Measurements from ENCODE around the gene TPX2. TPM values are rescaled to one million over a fixed set of nuclear protein-coding genes. Genes with fewer than 3 reads are reported as not detected.

TPX2 gene
- total and polyA plus RNA-seq, 10 of the 15 experiments (the other 5 are each of a cell fraction or from before 2014, with no cell fraction given), result 29.7 to 144 (median 89.0) TPM

DNA sequence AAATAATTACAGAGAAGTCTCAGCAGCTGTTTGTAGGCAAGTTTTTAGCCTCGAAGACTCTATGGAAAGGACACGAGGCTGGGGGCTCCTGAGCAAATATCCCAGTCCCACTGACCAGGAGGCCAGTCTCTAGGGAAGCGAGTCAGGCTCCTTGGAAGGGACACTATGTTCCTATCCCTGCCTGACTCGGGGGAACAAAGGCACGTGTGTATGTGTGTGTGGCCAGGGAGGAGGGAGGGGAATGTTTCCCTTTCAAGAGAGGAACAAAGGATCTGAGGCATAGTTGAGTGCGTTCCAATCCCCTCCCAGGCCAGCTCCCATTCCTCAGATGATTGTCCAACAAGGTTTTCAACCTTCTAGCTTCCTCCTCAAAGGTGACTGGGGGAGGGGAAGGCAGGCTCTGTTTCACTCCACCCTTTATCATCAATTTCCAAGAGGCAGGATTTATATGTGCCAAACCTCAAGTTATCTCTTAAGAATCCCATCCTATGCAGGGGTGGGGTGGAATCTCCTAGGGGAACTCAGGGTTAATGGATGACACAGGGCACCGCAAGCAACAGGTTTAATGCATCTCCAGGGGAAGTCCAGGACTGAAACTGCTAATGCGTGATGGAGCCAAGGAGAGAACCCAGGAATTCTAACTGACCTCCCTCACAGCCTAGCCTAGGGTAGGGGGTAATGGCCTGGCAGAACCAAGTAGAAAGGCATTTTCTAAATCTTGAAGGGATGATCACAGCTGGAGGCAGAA lies 26.4 kb upstream of the TPX2 start:
- Histone ChIP-seq H3K79me2 (ENCODE audit: control insufficient read depth, insufficient read depth, low read length) (peaks cover 75% of the 10 kb centered on the region), H3K27me3 (replicated peaks in 1 of 2; ENCODE audit: control insufficient read depth in 2 of 2, insufficient read depth in 2 of 2, low read length in 1 of 2) (no peaks in the 10 kb centered on the region), H2AFZ (ENCODE audit: control insufficient read depth, low read depth, low read length) (no peak overlapping the region), H3K4me2 (ENCODE audit: control insufficient read depth, insufficient read depth) (peak overlapping the region; percentile 41), H4K20me1 (ENCODE audit: control insufficient read depth, insufficient read depth) (no peaks in the 10 kb centered on the region), H3K9me3 (replicated peaks; ENCODE audit: control insufficient read depth, insufficient read depth, low read length) (no peaks in the 10 kb centered on the region), H3K4me3 (no peak overlapping the region), H3K9ac (ENCODE audit: control insufficient read depth, insufficient read depth, low read length) (no peak overlapping the region), H3K4me1 (ENCODE audit: control insufficient read depth, insufficient read depth, low read length) (peaks cover 28% of the 10 kb centered on the region), H3K27ac (ENCODE audit: control insufficient read depth, insufficient read depth) (no peak overlapping the region), H3K36me3 (ENCODE audit: control insufficient read depth in 2 of 2, insufficient read depth in 2 of 2, low read length in 1 of 2) (peaks cover 6 to 9% of the 10 kb centered on the region in 2 experiments)
- FAIRE-seq (no peak), ATAC-seq (no peak), DNase-seq (ENCODE audit: low read depth, low spot score) (no peak)
- intact Hi-C loops (cut with micrococcal nuclease; ENCODE audit: unreplicated experiment) (no loop called here), in situ Hi-C loops (cut with MboI) (no loop called here)
- WGBS (ENCODE audit: insufficient coverage, insufficient replicate concordance, low lambda C conversion rate, missing lambda C conversion rate), result 88% methylated on average over 8 of the region's 8 CpGs
- no TSS peak for BruUV-seq (replicated peaks)
- SMC1A ChIA-PET (ENCODE audit: uncharacterized antibody, unreplicated experiment), result interaction anchor here (1.0 to 2.4 kb wide), 4 partner anchors 7 to 27 kb away, joined by 3 to 8 read pairs (median 6); no protein-coding TSS in a partner anchor
- POLR2A ChIA-PET, result interaction anchor here (0.9 to 2.3 kb wide), 4 partner anchors 8 to 29 kb away, joined by 3 to 8 read pairs (median 7); partner anchors contain the start of gene BCL2L1
- TF ChIP-seq, protein P1, sequence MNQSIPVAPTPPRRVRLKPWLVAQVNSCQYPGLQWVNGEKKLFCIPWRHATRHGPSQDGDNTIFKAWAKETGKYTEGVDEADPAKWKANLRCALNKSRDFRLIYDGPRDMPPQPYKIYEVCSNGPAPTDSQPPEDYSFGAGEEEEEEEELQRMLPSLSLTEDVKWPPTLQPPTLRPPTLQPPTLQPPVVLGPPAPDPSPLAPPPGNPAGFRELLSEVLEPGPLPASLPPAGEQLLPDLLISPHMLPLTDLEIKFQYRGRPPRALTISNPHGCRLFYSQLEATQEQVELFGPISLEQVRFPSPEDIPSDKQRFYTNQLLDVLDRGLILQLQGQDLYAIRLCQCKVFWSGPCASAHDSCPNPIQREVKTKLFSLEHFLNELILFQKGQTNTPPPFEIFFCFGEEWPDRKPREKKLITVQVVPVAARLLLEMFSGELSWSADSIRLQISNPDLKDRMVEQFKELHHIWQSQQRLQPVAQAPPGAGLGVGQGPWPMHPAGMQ (IDR thresholded peaks at IDR 0.05; ENCODE audit: borderline replicate concordance), result no peak
- TF ChIP-seq, protein P2, sequence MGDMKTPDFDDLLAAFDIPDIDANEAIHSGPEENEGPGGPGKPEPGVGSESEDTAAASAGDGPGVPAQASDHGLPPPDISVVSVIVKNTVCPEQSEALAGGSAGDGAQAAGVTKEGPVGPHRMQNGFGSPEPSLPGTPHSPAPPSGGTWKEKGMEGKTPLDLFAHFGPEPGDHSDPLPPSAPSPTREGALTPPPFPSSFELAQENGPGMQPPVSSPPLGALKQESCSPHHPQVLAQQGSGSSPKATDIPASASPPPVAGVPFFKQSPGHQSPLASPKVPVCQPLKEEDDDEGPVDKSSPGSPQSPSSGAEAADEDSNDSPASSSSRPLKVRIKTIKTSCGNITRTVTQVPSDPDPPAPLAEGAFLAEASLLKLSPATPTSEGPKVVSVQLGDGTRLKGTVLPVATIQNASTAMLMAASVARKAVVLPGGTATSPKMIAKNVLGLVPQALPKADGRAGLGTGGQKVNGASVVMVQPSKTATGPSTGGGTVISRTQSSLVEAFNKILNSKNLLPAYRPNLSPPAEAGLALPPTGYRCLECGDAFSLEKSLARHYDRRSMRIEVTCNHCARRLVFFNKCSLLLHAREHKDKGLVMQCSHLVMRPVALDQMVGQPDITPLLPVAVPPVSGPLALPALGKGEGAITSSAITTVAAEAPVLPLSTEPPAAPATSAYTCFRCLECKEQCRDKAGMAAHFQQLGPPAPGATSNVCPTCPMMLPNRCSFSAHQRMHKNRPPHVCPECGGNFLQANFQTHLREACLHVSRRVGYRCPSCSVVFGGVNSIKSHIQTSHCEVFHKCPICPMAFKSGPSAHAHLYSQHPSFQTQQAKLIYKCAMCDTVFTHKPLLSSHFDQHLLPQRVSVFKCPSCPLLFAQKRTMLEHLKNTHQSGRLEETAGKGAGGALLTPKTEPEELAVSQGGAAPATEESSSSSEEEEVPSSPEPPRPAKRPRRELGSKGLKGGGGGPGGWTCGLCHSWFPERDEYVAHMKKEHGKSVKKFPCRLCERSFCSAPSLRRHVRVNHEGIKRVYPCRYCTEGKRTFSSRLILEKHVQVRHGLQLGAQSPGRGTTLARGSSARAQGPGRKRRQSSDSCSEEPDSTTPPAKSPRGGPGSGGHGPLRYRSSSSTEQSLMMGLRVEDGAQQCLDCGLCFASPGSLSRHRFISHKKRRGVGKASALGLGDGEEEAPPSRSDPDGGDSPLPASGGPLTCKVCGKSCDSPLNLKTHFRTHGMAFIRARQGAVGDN (IDR thresholded peaks at IDR 0.05), result no peak
- TF ChIP-seq CEBPB (IDR thresholded peaks at IDR 0.05; ENCODE audit: borderline replicate concordance in 1 of 2, low read depth in 2 of 2, low read length in 2 of 2), result no peak
- TF ChIP-seq TCF7 (IDR thresholded peaks at IDR 0.05; ENCODE audit: borderline replicate concordance), result no peak
- no peak for TF ChIP-seq LARP7 (IDR thresholded peaks at IDR 0.05)
- no peak for TF ChIP-seq SRF (IDR thresholded peaks at IDR 0.05; ENCODE audit: low read depth in 2 of 2, low read length in 2 of 2)
- TF ChIP-seq, protein P3, sequence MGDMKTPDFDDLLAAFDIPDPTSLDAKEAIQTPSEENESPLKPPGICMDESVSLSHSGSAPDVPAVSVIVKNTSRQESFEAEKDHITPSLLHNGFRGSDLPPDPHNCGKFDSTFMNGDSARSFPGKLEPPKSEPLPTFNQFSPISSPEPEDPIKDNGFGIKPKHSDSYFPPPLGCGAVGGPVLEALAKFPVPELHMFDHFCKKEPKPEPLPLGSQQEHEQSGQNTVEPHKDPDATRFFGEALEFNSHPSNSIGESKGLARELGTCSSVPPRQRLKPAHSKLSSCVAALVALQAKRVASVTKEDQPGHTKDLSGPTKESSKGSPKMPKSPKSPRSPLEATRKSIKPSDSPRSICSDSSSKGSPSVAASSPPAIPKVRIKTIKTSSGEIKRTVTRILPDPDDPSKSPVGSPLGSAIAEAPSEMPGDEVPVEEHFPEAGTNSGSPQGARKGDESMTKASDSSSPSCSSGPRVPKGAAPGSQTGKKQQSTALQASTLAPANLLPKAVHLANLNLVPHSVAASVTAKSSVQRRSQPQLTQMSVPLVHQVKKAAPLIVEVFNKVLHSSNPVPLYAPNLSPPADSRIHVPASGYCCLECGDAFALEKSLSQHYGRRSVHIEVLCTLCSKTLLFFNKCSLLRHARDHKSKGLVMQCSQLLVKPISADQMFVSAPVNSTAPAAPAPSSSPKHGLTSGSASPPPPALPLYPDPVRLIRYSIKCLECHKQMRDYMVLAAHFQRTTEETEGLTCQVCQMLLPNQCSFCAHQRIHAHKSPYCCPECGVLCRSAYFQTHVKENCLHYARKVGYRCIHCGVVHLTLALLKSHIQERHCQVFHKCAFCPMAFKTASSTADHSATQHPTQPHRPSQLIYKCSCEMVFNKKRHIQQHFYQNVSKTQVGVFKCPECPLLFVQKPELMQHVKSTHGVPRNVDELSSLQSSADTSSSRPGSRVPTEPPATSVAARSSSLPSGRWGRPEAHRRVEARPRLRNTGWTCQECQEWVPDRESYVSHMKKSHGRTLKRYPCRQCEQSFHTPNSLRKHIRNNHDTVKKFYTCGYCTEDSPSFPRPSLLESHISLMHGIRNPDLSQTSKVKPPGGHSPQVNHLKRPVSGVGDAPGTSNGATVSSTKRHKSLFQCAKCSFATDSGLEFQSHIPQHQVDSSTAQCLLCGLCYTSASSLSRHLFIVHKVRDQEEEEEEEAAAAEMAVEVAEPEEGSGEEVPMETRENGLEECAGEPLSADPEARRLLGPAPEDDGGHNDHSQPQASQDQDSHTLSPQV (IDR thresholded peaks at IDR 0.05), result no peak
- TF ChIP-seq, protein P4, sequence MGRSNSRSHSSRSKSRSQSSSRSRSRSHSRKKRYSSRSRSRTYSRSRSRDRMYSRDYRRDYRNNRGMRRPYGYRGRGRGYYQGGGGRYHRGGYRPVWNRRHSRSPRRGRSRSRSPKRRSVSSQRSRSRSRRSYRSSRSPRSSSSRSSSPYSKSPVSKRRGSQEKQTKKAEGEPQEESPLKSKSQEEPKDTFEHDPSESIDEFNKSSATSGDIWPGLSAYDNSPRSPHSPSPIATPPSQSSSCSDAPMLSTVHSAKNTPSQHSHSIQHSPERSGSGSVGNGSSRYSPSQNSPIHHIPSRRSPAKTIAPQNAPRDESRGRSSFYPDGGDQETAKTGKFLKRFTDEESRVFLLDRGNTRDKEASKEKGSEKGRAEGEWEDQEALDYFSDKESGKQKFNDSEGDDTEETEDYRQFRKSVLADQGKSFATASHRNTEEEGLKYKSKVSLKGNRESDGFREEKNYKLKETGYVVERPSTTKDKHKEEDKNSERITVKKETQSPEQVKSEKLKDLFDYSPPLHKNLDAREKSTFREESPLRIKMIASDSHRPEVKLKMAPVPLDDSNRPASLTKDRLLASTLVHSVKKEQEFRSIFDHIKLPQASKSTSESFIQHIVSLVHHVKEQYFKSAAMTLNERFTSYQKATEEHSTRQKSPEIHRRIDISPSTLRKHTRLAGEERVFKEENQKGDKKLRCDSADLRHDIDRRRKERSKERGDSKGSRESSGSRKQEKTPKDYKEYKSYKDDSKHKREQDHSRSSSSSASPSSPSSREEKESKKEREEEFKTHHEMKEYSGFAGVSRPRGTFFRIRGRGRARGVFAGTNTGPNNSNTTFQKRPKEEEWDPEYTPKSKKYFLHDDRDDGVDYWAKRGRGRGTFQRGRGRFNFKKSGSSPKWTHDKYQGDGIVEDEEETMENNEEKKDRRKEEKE (IDR thresholded peaks at IDR 0.05), result no peak
- no peak for TF ChIP-seq FOXM1 (IDR thresholded peaks at IDR 0.05; ENCODE audit: low read depth, low read length)
- CTCF ChIA-PET, result interaction anchor here (1.3 to 25.1 kb wide), 5 partner anchors 8 to 144 kb away, joined by 3 to 254 read pairs (median 5); partner anchors contain the start of gene BCL2L1
- RAD21 ChIA-PET (ENCODE audit: unreplicated experiment), result interaction anchor here (0.7 to 2.5 kb wide), 6 partner anchors 9 to 79 kb away, joined by 3 to 16 read pairs (median 4); no protein-coding TSS in a partner anchor
